Effector memory CD4-positive, alpha-beta T cell (primary cell): ENCODE results near the gene CCNL2.
A peak's percentile ranks its signal among the peaks of the same experiment; 100 is the strongest.

Experiments
- DNase-seq, 3 donors: peaks; one replicate each; pipeline ENCODE4 v3.0.0-alpha.2; 2020
- H3K27ac ChIP-seq: 2 replicates; pipeline ENCODE4 v1.7.0; 2013; ENCODE audit warnings: mild to moderate bottlenecking, low read length, moderate library complexity; ENCODE audit not compliant: insufficient read depth, poor library complexity, severe bottlenecking
- H3K27me3 ChIP-seq: replicated peaks from 2 replicates; pipeline ENCODE4 v1.7.0; 2013; ENCODE audit warnings: mild to moderate bottlenecking, low read length; ENCODE audit not compliant: insufficient read depth, control insufficient read depth, poor library complexity, severe bottlenecking
- H3K36me3 ChIP-seq: 2 replicates; pipeline ENCODE4 v1.7.0; 2013; ENCODE audit warnings: mild to moderate bottlenecking, low read length, moderate library complexity; ENCODE audit not compliant: control insufficient read depth, insufficient read depth
- H3K4me1 ChIP-seq: 2 replicates; pipeline ENCODE4 v1.7.0; 2013; ENCODE audit warnings: low read length, mild to moderate bottlenecking; ENCODE audit not compliant: control insufficient read depth, insufficient read depth, poor library complexity, severe bottlenecking
- H3K4me3 ChIP-seq: 2 replicates; pipeline ENCODE4 v1.7.0; 2013; ENCODE audit warnings: low read length, low read depth, mild to moderate bottlenecking; ENCODE audit not compliant: insufficient read depth, poor library complexity, severe bottlenecking
- H3K9me3 ChIP-seq: 2 replicates; pipeline ENCODE4 v1.7.0; 2013; ENCODE audit warnings: mild to moderate bottlenecking, low read length, moderate library complexity; ENCODE audit not compliant: control insufficient read depth

CCNL2 gene

DNA sequence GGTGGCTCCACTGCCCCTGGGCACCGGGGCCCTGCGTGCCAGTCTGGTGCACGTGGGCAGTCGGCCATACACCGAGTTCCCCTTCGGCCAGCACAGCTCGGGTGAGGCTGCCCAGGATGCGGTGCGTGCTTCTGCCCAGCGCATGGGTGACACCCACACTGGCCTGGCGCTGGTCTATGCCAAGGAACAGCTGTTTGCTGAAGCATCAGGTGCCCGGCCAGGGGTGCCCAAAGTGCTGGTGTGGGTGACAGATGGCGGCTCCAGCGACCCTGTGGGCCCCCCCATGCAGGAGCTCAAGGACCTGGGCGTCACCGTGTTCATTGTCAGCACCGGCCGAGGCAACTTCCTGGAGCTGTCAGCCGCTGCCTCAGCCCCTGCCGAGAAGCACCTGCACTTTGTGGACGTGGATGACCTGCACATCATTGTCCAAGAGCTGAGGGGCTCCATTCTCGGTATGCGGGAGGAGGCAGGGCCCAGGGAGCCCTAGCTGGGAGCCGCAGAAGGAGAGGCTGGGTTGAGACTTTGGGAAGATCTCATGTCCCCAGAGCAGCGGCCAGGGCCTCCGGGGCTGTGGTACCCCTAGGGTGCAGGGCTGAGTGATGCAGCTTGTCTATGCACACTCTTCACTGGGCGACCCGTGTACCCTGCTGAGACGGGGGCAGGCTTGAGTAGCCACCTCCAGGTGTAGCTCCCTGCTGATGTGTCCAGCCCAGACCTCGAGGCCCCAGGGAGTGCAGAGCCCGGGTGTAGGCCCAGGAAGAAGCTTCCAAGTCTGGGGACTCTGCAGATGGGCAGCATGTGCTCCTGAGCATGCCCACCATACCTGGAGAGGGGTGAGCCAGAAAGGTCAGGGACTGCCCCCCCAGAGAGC lies 38.1 kb upstream of the CCNL2 start:
- no peak for DNase-seq
- Histone ChIP-seq H3K9me3 (no peaks in the 10 kb centered on the region), H3K27ac (no peak overlapping the region), H3K36me3 (no peaks in the 10 kb centered on the region), H3K4me3 (no peak overlapping the region), H3K27me3 (peaks cover 53% of the 10 kb centered on the region), H3K4me1 (peaks cover 13% of the 10 kb centered on the region)

DNA sequence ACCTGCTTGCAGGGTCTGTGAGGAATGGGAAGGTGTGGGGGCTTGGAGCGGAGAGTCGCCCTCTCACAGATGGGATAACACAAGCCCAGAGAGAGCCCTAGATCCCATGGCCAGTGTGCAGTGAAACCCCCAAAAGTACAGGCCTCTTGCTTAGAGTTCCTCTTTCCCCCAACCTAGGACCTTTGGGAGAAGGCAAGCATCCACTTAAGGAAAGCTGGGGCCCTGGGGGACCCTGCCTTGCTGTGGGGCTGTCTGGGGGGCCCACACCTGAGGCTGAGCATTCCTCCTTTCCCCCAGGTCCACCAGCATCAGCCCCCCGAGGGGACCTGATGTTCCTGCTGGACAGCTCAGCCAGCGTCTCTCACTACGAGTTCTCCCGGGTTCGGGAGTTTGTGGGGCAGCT lies 37.5 kb upstream of the CCNL2 start:
- Histone ChIP-seq H3K36me3 (no peaks in the 10 kb centered on the region), H3K4me1 (peaks cover 13% of the 10 kb centered on the region), H3K4me3 (no peak overlapping the region), H3K27me3 (peaks cover 53% of the 10 kb centered on the region), H3K9me3 (no peaks in the 10 kb centered on the region), H3K27ac (no peak overlapping the region)
- no peak for DNase-seq

DNA sequence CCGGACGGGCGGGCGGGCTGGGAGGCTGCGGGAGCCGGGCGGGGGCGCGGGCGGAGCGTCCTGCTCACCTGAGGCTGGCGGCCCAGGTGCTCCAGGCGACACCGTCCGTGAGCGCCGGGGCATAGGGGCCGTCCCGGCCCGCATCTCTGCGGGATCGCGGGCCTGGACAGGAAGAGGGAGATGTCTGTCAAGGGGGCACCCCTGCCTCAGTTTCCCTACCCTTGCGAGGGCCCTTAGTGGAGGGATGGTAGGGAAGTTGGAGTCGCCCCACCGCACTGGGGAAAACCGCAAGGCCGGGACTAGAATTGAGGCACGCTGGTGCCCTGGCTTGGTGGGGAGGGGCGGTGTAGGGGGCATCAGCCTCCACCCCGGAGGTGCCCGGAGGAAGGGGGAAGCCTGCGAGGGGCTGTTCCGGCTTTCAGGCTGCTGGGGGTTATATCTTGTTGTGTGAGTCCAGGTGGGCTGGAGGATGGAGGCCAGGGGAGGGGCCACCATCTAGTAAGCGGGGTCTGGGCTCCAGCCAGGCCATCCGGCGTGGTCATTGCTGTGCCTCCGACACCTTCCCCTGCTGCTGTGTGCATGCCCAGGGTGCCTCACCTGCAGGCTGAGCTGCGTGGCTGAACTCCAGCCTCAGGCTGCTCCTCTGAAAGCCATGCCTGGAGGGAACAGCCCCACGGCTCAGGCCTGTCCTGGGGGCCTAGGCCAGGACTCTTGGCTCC lies 36.9 kb upstream of the CCNL2 start:
- Histone ChIP-seq H3K27ac (no peak overlapping the region), H3K9me3 (no peaks in the 10 kb centered on the region), H3K36me3 (no peaks in the 10 kb centered on the region), H3K4me3 (peak overlapping the region; percentile 25), H3K27me3 (peaks cover 53% of the 10 kb centered on the region), H3K4me1 (peaks cover 13% of the 10 kb centered on the region)
- DNase-seq: no peak

DNA sequence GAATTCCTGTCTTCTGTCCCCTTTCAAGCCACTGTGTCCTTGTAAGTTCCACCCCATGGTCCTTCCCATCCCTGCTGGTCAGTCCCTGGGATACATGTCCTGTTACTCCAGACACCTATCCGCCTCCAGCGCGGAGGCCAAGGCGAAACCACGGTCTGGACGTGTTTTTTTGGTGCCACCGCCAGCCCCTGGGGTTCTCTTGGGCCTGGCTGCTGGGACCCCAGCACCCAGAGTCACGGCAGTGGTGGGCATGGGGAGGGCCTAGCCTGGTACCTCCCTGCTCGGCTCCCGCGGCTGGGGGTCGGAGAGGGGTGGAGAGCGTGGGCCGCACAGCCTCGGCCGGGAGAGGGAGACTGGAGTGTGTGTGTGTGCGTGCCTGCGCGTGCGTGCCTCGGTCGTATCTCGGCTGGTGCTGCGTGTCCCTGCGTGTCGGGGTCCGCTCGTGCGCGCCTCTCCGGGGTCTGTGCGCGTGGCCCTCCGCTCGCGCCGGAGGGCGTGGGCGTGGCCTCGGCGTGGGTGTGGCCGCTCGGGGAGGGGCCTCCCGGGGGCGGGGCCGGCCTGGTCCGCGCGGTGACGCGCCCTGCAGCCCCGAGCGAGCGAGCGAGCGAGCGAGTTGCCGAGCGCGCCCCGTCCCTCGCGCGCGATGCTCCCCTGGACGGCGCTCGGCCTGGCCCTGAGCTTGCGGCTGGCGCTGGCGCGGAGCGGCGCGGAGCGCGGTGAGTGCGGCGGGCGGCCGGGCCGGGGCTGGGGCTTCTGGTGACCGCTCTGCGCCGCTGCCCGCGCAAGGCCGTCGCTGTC lies 36.2 kb upstream of the CCNL2 start, which contains the start of gene VWA1:
Gene VWA1 (plus strand): TSS at position 585 of the 798 bp plus-strand sequence. CDS start 59 bp downstream, at position 644.
- Histone ChIP-seq H3K4me1 (peaks cover 9% of the 10 kb centered on the region), H3K36me3 (no peaks in the 10 kb centered on the region), H3K27me3 (peaks cover 52% of the 10 kb centered on the region), H3K27ac (no peak within 1 kb of the TSS), H3K4me3 (peak within 1 kb of the TSS; percentile 25), H3K9me3 (no peaks in the 10 kb centered on the region)
- peak; percentile 22 to 30 (median 22) for DNase-seq

DNA sequence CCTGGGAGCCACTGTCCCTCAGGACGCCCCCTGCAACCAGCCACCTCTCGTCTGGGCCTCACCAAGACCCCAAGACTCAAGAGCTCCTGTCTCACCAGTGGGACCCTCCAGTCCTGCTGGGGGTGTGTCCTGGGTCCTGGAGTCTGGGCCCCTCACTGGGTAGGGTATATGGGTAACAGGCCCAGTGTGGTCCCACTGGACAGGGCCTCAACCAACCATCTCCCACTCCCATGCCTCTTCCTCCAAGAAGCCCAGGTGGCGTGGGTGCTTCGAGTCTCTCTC lies 35.6 kb upstream of the CCNL2 start:
- Histone ChIP-seq H3K9me3 (no peaks in the 10 kb centered on the region), H3K4me1 (peaks cover 9% of the 10 kb centered on the region), H3K27ac (no peak overlapping the region), H3K36me3 (no peaks in the 10 kb centered on the region), H3K4me3 (no peak overlapping the region), H3K27me3 (peaks cover 47% of the 10 kb centered on the region)
- no peak for DNase-seq

DNA sequence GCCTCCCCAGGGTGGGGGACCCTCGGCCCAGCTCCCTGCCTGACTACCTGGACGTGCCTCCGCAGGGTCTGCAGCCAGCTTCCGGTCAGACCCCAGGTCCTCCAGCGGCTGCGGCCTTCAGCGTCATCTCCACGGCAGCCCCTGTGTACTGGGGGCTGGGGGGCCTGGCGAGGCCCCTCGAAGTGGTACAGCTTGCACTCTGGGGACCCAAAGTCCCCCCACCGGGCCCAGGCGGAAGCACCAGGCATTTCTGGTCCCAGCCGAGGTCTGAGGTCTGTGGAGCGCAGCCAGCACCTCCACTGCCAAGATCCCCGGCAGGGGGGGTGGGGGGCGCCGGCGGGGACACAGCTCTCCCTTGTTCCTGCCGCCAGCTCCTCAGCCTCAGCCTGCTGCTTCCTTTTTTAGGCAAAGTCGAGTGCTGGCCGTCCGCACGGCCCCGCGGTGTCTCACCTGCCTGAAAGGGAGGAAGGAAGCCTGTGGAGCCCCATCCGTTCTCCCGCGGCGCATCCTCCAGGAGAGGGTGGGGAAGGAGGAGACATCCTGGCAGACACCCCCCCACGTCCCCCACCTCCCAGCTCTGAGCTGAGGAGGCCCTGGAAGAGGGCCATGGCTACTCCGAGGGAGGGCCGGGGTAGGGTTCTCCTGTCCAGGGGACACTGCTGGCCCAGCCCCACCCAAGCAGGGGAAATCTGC lies 35.1 kb upstream of the CCNL2 start:
- peaks cover 9% of the 10 kb centered on the region for H3K4me1 ChIP-seq
- H3K4me3 ChIP-seq: no peak overlapping the region
- no peak overlapping the region for H3K27ac ChIP-seq
- H3K9me3 ChIP-seq: no peaks in the 10 kb centered on the region
- H3K27me3 ChIP-seq: peaks cover 46% of the 10 kb centered on the region
- no peak for DNase-seq
- no peaks in the 10 kb centered on the region for H3K36me3 ChIP-seq

DNA sequence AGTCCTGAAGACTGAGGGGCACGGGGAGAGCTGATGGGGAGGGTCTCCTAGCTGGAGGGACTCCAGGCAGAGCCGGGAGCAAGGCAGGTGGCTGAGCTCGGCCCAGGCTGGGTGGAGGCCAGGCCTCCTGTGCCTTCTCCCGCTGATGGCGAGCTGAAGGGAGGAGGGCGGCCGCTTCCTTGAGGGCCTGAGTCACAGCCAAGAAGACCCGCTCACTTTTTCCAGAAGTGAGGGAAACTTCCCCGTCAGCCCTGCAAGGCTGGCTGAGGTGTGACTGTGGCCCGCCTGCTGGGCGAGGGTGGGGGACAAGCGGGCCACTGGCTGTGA lies 34.6 kb upstream of the CCNL2 start:
- H3K4me1 ChIP-seq: peaks cover 9% of the 10 kb centered on the region
- H3K27ac ChIP-seq: no peak overlapping the region
- DNase-seq: no peak
- H3K9me3 ChIP-seq: no peaks in the 10 kb centered on the region
- peaks cover 42% of the 10 kb centered on the region for H3K27me3 ChIP-seq
- H3K36me3 ChIP-seq: no peaks in the 10 kb centered on the region
- no peak overlapping the region for H3K4me3 ChIP-seq

DNA sequence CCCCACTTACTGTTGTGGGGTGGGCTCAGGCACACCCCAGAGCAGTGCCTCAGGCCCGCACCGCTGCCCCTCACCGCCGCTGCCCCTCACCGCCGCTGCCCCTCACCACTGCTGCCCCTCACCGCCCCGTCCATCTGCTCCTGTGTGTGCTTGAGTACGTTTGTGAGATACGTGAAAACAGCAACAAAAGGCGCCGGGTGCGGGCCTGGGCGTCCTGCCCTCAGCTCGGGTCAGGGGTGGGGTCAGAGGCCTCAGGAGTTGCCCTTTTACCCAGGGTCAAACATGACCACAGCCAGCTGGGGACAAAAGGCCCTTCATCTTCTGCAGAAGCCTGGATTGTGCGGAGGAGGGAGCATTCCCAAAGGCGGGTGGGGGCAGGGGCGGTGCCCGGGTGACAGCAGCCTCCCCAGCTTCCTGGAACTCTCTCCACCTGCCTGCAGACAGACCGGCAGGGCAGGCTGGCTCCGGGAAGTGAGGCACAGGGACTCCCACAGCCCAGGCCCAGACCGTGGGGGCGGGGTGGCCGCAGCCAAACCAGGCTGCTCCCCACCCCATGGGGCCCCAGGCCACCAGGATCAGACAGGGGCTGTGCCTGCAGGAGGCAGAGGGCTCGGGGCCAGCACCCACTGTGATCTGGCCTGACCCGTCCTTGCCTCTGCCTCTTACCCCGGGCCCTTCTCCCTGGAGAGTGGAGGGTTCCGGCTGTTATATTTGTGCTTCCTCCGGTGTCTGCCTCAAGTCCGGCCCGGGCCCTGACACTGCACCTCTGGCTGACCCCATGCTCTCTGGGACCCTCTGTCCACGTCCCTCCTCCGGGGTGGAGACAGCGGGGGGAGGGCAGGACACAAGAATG lies 34.0 kb upstream of the CCNL2 start:
- H3K27me3 ChIP-seq: peaks cover 38% of the 10 kb centered on the region
- H3K4me3 ChIP-seq: no peak overlapping the region
- peaks cover 9% of the 10 kb centered on the region for H3K4me1 ChIP-seq
- no peaks in the 10 kb centered on the region for H3K9me3 ChIP-seq
- DNase-seq: no peak
- no peak overlapping the region for H3K27ac ChIP-seq
- H3K36me3 ChIP-seq: no peaks in the 10 kb centered on the region

DNA sequence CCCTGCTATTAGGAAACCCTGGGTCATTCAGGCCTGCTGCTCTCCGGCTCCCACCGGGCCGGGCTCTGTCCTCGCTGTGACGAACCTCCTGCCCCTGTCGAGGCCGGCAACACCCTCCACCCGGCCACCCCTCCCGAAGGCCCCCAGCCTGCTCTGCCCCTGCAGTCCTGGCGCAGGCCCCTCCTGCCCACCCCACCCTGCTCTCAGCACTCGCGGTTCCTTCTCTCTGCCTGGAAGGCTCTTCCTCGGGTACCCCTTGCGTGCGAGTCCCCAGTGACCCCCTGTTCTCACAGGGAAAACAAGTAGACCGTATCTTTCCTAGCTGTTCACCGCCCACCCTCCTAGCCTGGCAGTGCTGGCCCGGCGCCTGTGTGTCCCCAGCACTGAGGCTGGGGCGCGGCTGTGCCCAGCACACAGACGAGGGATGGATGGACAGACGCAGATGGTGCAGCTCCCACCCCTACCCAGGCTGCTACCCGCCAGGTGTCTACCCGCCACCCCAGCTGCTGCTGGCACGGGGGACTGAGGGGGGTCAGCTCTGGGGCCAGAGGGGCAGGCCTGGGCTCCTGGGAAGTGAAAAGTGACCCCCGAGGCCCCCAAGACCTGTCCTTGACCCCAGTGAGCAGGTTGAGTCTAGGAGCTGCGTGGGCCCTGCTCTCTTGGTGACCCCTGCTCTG lies 33.3 kb upstream of the CCNL2 start:
- Histone ChIP-seq H3K36me3 (no peaks in the 10 kb centered on the region), H3K27ac (no peak overlapping the region), H3K4me3 (no peak overlapping the region), H3K9me3 (no peaks in the 10 kb centered on the region), H3K4me1 (peaks cover 9% of the 10 kb centered on the region), H3K27me3 (peaks cover 30% of the 10 kb centered on the region)
- DNase-seq: no peak
